T follicular helper cell (primary cell): ENCODE measurements around the gene DIAPH2.
"Not testable (repeated sequence)": the region's sequence is repeated elsewhere in the genome, so short reads cannot be mapped to it uniquely, and the experiment has no call there.

Experiments used
- DNase-seq: peaks from one replicate; pipeline ENCODE4 v3.0.0-alpha.2; 2020; ENCODE audit warnings: low read depth

The DIAPH2 gene

GRCh38 chrX:97387004-97387403, 702.4 kb downstream of the DIAPH2 start:
- DNase-seq: no peak

GRCh38 chrX:97389761-97390192, 705.1 kb downstream of the DIAPH2 start:
- DNase-seq: no peak

- no peak for DNase-seq
These were observed 712.7 kb downstream of the DIAPH2 start for GRCh38 chrX:97397371-97397770.

- DNase-seq: no peak
These were observed 713.4 kb downstream of the DIAPH2 start for GRCh38 chrX:97398030-97398551.

- DNase-seq: no peak
These were observed 714.8 kb downstream of the DIAPH2 start for GRCh38 chrX:97399400-97399799.

GRCh38 chrX:97400492-97400891, 715.9 kb downstream of the DIAPH2 start:
- no peak for DNase-seq

- no peak for DNase-seq
These were observed 716.5 kb downstream of the DIAPH2 start for GRCh38 chrX:97401154-97401553.

GRCh38 chrX:97401586-97402136, 717.0 kb downstream of the DIAPH2 start:
- no peak for DNase-seq

GRCh38 chrX:97402333-97402732, 717.7 kb downstream of the DIAPH2 start:
- no peak for DNase-seq

- DNase-seq: no peak
These were observed 718.3 kb downstream of the DIAPH2 start for GRCh38 chrX:97402903-97403302.

- no peak for DNase-seq
These were observed 720.5 kb downstream of the DIAPH2 start for GRCh38 chrX:97405031-97405660.

GRCh38 chrX:97409632-97410415, 725.2 kb downstream of the DIAPH2 start:
- DNase-seq: not testable (repeated sequence)

- no peak for DNase-seq
These were observed 731.8 kb downstream of the DIAPH2 start for GRCh38 chrX:97416461-97416860.

- DNase-seq: no peak
These were observed 744.5 kb downstream of the DIAPH2 start for GRCh38 chrX:97429101-97429500.

- DNase-seq: no peak
These were observed 746.6 kb downstream of the DIAPH2 start for GRCh38 chrX:97431281-97431680.

GRCh38 chrX:97446298-97446882, 761.7 kb downstream of the DIAPH2 start:
- DNase-seq: no peak

GRCh38 chrX:97447306-97447705, 762.7 kb downstream of the DIAPH2 start:
- DNase-seq: no peak

- DNase-seq: no peak
These were observed 767.6 kb downstream of the DIAPH2 start for GRCh38 chrX:97452283-97452682.

- DNase-seq: no peak
These were observed 777.1 kb downstream of the DIAPH2 start for GRCh38 chrX:97461763-97462162.

GRCh38 chrX:97471071-97471470, 786.4 kb downstream of the DIAPH2 start:
- no peak for DNase-seq

GRCh38 chrX:97474933-97475332, 790.3 kb downstream of the DIAPH2 start:
- DNase-seq: no peak

GRCh38 chrX:97479106-97479890, 794.7 kb downstream of the DIAPH2 start:
- DNase-seq: no peak
